ENCODE data around the gene NFIX.

DNA sequence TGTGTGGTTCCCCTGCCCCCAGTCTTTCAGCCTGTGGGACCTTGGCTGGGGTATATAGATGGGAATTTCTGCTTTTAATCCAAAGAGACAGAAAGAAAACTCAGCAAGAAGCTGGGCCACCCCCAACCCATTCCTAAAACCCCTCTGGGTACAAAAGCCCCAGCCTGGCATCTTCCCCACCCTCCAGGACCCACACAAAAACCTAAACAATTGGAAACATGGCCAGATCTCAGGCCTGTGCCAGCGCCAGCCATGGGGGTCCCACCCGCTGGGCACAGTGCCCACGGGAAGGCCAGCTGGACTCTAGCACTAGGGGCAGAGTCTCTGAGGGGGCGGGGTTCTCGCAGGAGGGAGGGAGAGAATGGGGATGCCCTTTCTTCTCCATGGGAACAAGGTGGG lies 98.8 kb downstream of the NFIX start:
- TF ChIP-seq, protein P1, sequence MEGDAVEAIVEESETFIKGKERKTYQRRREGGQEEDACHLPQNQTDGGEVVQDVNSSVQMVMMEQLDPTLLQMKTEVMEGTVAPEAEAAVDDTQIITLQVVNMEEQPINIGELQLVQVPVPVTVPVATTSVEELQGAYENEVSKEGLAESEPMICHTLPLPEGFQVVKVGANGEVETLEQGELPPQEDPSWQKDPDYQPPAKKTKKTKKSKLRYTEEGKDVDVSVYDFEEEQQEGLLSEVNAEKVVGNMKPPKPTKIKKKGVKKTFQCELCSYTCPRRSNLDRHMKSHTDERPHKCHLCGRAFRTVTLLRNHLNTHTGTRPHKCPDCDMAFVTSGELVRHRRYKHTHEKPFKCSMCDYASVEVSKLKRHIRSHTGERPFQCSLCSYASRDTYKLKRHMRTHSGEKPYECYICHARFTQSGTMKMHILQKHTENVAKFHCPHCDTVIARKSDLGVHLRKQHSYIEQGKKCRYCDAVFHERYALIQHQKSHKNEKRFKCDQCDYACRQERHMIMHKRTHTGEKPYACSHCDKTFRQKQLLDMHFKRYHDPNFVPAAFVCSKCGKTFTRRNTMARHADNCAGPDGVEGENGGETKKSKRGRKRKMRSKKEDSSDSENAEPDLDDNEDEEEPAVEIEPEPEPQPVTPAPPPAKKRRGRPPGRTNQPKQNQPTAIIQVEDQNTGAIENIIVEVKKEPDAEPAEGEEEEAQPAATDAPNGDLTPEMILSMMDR (IDR thresholded peaks at IDR 0.05): peak in 1 of 3 donors; percentile 17
- TF ChIP-seq POLR2A (IDR thresholded peaks at IDR 0.05): no peak

All from ovary (tissue), 3 donors.